Left ventricle myocardium superior (tissue), 1 donor: ENCODE results near the gene CSF2RB. TPM values are rescaled to one million over a fixed set of nuclear protein-coding genes. Genes with fewer than 3 reads are reported as not detected.

Source experiments
- ATAC-seq: fragments of 200-7000 bp; cut with Tn5 transposase; one replicate; pipeline ENCODE4 v1.9.1; 2020; ENCODE audit warnings: mild to moderate bottlenecking, moderate library complexity
- DNase-seq: peaks from one replicate; pipeline ENCODE4 v3.0.0-alpha.2; 2020
- intact Hi-C: fragments of 100-400 bp; cut with micrococcal nuclease; formaldehyde crosslinking; loops from one replicate; pipeline ENCODE4 v1.11.0; 2022
- total RNA-seq: library from RNA; stranded (reverse); fragmentation: NEBNext Ultra II Directional; extraction: Animal tissue kit (Norgen Biotek cat#: 25700); gene quantifications from one replicate; pipeline ENCODE4 v1.2.1, GENCODE V29; 2021
- donor health status: DM: no; HTN: yes; CAD: no; lungs with severe emphysema.

Gene CSF2RB
- total RNA-seq, 1 donor from 2014 or later = 3.2 TPM

- intact Hi-C loops = no loop called here
- ATAC-seq = no peak
- DNase-seq = no peak
Observed at GRCh38 chr22:36930041-36930935, 16.9 kb downstream of the CSF2RB start.

- no peak for ATAC-seq
- intact Hi-C loops = no loop called here
- DNase-seq = no peak
Observed at GRCh38 chr22:36931446-36931845, 18.0 kb downstream of the CSF2RB start.

DNA sequence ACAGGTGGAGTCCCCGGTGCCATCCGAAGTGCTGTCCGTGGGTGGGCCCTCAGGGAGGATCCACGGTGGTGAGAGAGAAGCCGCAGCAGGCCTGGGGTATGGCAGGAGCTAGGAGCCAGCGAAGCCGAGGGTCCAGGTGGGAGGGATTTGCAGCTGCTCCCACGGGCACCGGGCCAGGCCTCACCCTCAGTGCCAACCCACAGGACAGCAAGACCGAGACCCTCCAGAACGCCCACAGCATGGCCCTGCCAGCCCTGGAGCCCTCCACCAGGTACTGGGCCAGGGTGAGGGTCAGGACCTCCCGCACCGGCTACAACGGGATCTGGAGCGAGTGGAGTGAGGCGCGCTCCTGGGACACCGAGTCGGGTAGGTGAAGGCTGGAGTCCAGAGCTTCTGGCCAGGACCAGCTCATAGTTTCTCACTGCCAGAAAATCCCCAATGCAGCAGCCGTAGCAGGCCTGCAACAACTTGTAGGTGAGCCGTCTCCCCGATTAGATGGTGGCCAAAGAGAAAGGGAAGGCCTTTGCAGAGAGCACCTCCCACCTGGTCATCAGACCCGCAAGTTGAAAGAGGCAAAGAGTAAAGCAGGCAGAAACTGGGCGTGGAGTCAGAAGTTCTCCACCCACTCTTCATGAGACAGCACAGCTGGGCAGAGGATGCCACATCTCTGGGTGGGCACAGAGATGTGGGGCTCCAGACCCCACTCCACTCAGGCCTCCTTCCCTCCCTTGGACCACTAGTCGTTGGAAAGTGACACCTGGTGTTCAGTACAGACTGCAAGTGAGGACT is 20.4 kb downstream of the CSF2RB start:
- intact Hi-C loops = no loop called here
- ATAC-seq = no peak
- DNase-seq = no peak

GRCh38 chr22:36934418-36935312 is 21.2 kb downstream of the CSF2RB start:
- ATAC-seq (no peak), DNase-seq (no peak)
- intact Hi-C loops = no loop called here

DNA sequence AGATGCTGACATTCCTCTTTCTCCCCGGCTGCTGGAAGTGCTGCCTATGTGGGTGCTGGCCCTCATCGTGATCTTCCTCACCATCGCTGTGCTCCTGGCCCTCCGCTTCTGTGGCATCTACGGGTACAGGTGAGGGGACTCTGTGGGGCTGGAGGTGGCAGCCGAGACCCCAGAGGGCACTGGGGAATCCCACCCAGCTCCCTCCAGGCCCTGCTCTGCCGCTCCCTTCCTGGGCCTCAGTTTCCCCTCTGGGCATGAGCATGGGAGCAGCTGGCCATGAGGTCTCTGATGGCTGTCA is 21.8 kb downstream of the CSF2RB start:
- ATAC-seq = no peak
- intact Hi-C loops = no loop called here
- no peak for DNase-seq

DNA sequence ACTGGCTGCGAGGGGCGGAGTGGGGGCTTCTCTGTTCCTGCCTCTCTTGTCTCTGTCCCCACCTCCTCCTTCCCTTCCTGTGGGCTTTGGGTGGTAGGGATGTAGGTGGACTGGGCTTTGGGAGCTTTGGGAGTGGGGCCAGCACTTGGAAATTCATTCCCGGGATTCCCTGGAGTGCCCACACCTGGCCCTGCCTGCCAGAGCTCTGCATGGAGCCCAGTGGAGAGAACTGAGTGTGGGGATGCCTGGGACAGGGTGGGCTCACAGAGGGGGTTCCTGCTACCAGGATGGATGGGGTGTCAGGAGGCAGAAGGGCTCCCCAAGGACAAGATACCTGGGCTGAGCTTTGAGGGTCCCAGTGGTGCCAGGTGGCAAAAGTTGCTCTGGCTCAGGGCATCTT is 22.3 kb downstream of the CSF2RB start:
- intact Hi-C loops = no loop called here
- no peak for ATAC-seq
- DNase-seq = no peak

GRCh38 chr22:36936362-36937116 is 23.1 kb downstream of the CSF2RB start:
- DNase-seq (no peak), ATAC-seq (peak; percentile 50)
- intact Hi-C loops = no loop called here

DNA sequence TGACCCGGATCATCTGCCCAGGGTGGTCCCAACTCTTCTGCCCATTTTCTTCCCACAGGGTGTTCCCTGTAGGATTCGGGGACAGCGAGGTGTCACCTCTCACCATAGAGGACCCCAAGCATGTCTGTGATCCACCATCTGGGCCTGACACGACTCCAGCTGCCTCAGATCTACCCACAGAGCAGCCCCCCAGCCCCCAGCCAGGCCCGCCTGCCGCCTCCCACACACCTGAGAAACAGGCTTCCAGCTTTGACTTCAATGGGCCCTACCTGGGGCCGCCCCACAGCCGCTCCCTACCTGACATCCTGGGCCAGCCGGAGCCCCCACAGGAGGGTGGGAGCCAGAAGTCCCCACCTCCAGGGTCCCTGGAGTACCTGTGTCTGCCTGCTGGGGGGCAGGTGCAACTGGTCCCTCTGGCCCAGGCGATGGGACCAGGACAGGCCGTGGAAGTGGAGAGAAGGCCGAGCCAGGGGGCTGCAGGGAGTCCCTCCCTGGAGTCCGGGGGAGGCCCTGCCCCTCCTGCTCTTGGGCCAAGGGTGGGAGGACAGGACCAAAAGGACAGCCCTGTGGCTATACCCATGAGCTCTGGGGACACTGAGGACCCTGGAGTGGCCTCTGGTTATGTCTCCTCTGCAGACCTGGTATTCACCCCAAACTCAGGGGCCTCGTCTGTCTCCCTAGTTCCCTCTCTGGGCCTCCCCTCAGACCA is 24.0 kb downstream of the CSF2RB start:
- intact Hi-C loops = no loop called here
- ATAC-seq (no peak), DNase-seq (no peak)

DNA sequence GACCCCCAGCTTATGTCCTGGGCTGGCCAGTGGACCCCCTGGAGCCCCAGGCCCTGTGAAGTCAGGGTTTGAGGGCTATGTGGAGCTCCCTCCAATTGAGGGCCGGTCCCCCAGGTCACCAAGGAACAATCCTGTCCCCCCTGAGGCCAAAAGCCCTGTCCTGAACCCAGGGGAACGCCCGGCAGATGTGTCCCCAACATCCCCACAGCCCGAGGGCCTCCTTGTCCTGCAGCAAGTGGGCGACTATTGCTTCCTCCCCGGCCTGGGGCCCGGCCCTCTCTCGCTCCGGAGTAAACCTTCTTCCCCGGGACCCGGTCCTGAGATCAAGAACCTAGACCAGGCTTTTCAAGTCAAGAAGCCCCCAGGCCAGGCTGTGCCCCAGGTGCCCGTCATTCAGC is 24.6 kb downstream of the CSF2RB start:
- ATAC-seq (no peak), DNase-seq (no peak)
- intact Hi-C loops = no loop called here

- DNase-seq = no peak
- ATAC-seq = no peak
- intact Hi-C loops = no loop called here
Observed at GRCh38 chr22:36938886-36939285, 25.5 kb downstream of the CSF2RB start.

DNA sequence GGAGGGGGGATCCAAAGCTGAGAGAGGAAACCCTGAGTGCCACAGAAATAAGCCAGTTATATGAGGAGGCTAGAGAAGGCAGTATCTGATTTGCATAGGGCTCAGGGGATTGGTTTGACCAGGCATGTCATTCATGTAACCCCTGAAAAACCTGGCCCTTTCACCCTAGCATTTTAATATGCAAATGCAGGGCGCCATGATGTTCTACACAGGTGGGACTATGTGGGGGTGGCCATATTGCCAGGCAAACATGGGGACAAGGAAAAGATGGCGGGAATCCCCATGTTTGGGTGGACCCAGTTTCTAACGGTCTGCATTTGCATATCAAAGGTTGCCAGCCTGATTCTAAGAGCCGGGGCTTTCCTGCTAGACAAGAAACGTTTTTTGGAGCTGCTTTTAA is 27.2 kb downstream of the CSF2RB start:
- DNase-seq = no peak
- intact Hi-C loops = no loop called here

GRCh38 chr22:36942556-36942955 is 29.1 kb downstream of the CSF2RB start:
- ATAC-seq (no peak), DNase-seq (no peak)
- intact Hi-C loops = no loop called here

More for the DNA sequence above, 27.2 kb downstream of the CSF2RB start:
- no peak for ATAC-seq

GRCh38 chr22:36946421-36947158 is 33.2 kb downstream of the CSF2RB start:
- DNase-seq = no peak
- intact Hi-C loops = no loop called here
- ATAC-seq = no peak

DNA sequence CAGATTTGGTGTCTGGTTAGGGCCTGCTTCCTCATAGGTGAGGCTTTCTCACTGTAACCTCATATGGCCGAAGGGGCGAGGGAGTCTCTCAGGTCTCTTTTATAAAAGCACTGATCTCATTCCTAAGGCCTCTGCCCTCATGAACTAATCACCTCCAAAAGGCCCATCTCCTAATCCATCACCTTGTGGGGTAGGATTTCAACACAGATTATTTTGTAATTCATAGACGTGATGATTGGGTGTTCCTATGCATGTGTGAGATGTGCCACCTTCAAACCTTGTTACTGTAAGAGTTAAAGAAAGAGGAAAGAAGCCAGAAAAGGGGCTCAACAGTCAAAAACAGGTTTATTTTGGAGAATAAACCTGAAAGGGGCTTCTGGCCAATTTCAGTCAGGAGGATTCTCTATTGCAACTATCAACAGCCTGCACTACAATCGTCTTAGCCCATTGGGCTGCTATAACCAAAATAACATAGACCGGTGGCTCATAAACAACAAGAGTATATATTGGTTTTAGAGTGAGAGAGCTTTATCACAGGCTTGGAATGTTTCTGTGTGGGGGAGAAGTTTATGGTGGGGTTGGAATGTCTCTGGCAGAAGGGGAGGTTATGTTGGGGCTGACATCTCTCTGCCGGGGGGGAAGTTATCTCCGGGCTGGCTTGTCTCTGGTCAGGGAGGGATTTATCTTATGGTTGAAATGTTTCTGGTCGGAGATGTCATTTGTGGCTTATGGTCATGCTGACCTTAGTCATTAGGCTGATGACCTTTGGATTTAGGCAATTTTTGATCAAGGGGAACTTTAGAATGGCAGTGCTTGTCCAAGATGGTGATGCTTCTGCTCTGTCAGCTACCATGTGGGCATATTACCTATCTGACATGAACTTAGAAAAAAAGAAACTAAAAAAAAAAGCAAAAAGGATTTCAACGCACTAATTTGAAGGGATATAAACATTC is 35.1 kb downstream of the CSF2RB start:
- no peak for DNase-seq
- no peak for ATAC-seq
- intact Hi-C loops = no loop called here

- ATAC-seq (no peak), DNase-seq (no peak)
- intact Hi-C loops = no loop called here
Observed at GRCh38 chr22:36950797-36951590, 37.6 kb downstream of the CSF2RB start.

- DNase-seq (no peak), ATAC-seq (no peak)
- intact Hi-C loops = no loop called here
Observed at GRCh38 chr22:36951746-36952145, 38.3 kb downstream of the CSF2RB start.
